ENCODE data around the gene ELP4. TPM values are rescaled to one million over a fixed set of nuclear protein-coding genes. Genes with fewer than 3 reads are reported as not detected.

Gene ELP4
- total RNA-seq, 1 experiment from 2014 or later = 15.2 TPM

DNA sequence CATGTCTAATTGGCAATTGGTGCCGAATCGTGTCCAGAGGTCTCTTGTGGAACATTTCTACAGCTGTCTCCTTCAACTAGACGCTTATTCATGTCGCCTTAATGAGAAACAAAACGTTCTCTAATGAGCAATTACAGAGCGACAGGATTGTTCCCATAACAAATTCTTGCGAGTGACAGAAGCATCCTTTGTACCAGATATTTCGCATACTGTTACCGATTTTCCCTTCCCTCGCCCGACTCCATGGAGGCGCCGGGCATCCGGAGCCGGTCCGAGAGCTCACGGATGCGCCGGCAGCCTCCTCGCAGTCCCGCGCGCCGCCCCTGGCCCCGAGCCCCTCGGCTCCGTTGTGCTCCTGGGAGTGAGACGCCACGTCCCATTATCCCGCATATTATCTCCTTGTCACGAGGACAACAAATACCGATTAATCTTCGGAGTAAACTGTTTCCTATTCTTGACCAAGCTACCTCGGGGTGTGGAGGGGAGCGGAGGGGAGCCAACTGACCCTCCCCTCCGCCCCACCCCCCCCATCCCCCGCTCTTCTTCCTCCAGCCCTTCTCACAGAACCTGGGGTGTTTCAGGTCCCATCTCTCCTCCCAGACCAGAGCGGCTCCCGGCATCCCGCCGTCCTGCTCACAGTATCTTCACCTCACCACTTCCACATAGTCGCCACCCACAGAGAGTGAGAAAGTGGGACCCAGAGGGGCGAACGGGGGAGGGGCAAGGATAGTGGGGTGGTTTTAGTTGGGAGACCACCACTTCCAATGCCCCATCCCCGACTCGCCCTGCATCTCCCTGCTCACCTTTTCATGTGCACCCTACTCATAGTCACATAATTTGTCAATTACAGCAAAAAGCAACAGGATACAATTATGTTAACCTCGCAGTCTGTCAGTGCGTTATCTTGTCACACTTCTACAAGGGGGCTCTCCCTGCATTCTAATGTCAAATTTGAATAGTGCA is 290.1 kb downstream of the ELP4 start:
- Histone ChIP-seq H2BK12ac (ENCODE audit: insufficient read length, low read depth, low read length) (no peak overlapping the region), H3K4me2 (ENCODE audit: insufficient read depth, insufficient read length, low read length) (peak overlapping the region; percentile 49), H2BK5ac (ENCODE audit: insufficient read length, low read length) (no peak overlapping the region), H4K20me1 (ENCODE audit: control insufficient read depth, insufficient read depth, insufficient read length) (no peaks in the 10 kb centered on the region), H4K91ac (ENCODE audit: insufficient read length, low read depth, low read length) (no peak overlapping the region), H2AK5ac (ENCODE audit: insufficient read length, low read length) (no peak overlapping the region), H3K4me1 (ENCODE audit: insufficient read depth, low read length) (no peaks in the 10 kb centered on the region), H3K79me1 (ENCODE audit: insufficient read depth, low read depth, low read length, poor library complexity, severe bottlenecking) (no peaks in the 10 kb centered on the region), H3K79me2 (ENCODE audit: insufficient read depth, low read length) (no peaks in the 10 kb centered on the region), H3K27ac (ENCODE audit: insufficient read length, low read depth, low read length) (no peak overlapping the region), H2BK120ac (ENCODE audit: low read depth, low read length, poor library complexity, severe bottlenecking) (no peak overlapping the region), H3K27me3 (ENCODE audit: insufficient read depth, low read length) (peaks cover 82% of the 10 kb centered on the region), H3T11ph (ENCODE audit: low read length) (no peak overlapping the region), H2BK15ac (ENCODE audit: low read depth, low read length) (no peak overlapping the region), H3K23ac (ENCODE audit: insufficient read length, low read depth, low read length) (no peak overlapping the region), H3K56ac (ENCODE audit: insufficient read length, low read depth, low read length) (no peak overlapping the region), H2AFZ (ENCODE audit: low read length) (no peak overlapping the region), H3K23me2 (ENCODE audit: insufficient read length, low read depth, low read length, poor library complexity, severe bottlenecking) (peaks cover 12% of the 10 kb centered on the region), H4K8ac (replicated peaks; ENCODE audit: insufficient read length, low read depth, low read length) (no peak overlapping the region), H3K4ac (ENCODE audit: low read depth, low read length) (no peak overlapping the region), H3K18ac (ENCODE audit: insufficient read length, low read depth, low read length) (no peak overlapping the region), H4K5ac (ENCODE audit: insufficient read length, low read depth, low read length) (no peak overlapping the region), H3K9ac (ENCODE audit: extremely low read depth, insufficient read length, low read length) (no peak overlapping the region), H2BK20ac (ENCODE audit: low read depth, low read length, poor library complexity, severe bottlenecking) (no peak overlapping the region), H3K14ac (ENCODE audit: insufficient read depth, low read length) (no peak overlapping the region), H3K9me3 (ENCODE audit: control insufficient read depth, low read depth, low read length) (no peaks in the 10 kb centered on the region)
- H3K9me3 Mint-ChIP-seq = peaks cover 3 to 6% of the 10 kb centered on the region in 2 experiments; a peak in 2 of 5 replicates
- DNase-seq = no peak
- TF ChIP-seq, protein P1, sequence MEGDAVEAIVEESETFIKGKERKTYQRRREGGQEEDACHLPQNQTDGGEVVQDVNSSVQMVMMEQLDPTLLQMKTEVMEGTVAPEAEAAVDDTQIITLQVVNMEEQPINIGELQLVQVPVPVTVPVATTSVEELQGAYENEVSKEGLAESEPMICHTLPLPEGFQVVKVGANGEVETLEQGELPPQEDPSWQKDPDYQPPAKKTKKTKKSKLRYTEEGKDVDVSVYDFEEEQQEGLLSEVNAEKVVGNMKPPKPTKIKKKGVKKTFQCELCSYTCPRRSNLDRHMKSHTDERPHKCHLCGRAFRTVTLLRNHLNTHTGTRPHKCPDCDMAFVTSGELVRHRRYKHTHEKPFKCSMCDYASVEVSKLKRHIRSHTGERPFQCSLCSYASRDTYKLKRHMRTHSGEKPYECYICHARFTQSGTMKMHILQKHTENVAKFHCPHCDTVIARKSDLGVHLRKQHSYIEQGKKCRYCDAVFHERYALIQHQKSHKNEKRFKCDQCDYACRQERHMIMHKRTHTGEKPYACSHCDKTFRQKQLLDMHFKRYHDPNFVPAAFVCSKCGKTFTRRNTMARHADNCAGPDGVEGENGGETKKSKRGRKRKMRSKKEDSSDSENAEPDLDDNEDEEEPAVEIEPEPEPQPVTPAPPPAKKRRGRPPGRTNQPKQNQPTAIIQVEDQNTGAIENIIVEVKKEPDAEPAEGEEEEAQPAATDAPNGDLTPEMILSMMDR (conservative IDR thresholded peaks at IDR 0.05) = no peak
- WGBS (ENCODE audit: extremely low coverage, insufficient read length, low lambda C conversion rate) = no CpG with 5 or more reads among the region's 48 CpGs
- H3K4me1 Mint-ChIP-seq = peaks cover 34 to 63% of the 10 kb centered on the region in 2 experiments
- H3K36me3 Mint-ChIP-seq (ENCODE audit: insufficient read depth in 1 of 3, low read depth in 3 of 3) = no peaks in the 10 kb centered on the region
- peak overlapping the region in 1 of 2 experiments; percentile 65; a peak in 3 of 5 replicates for H3K4me3 Mint-ChIP-seq
- peaks cover 100% of the 10 kb centered on the region for H3K27me3 Mint-ChIP-seq (ENCODE audit: low read depth)
- no peak overlapping the region for H3K27ac Mint-ChIP-seq

Measured in H9 (cell line).